Anterior cingulate cortex (tissue), 58 donors: ENCODE results near the gene TBC1D3B.
"Not testable (repeated sequence)": the region's sequence is repeated elsewhere in the genome, so short reads cannot be mapped to it uniquely, and the experiment has no call there.

Source experiments
- DNase-seq, 58 donors: peaks; one replicate each; lab custom pipeline; 2025; lab: John Stamatoyannopoulos, UW

The TBC1D3B gene

DNA sequence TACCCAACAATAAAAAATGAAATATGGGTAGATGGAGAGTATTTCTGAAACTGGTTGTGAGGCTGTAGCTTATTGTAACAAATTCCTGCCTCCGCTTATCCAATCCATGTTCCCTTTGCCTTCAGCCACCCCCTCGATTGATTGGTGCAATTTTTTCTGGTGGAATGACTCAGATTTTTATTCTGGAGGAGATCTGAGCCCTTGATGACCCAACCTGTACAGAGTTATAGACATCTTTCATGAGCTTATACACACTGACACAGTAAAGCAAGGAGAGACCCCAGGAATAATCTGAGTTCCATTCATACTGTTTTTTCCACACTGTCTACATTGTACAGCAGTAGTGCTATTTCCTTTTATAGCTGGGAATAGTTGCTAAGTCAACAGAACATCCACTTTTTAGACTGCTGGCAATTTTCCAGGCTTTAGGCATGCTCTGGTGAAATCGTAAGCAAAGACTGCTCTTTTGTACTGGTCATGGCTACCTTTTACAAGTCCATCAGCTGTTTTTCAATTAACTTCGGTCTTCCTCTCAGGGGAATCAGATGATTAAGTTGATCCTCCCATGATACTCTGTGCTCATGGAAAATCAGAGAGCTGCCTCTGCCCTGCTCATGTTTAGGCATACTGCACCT lies 42.7 kb downstream of the TBC1D3B start:
- no peak for DNase-seq

GRCh38 chr17:36132421-36132831 lies 44.0 kb downstream of the TBC1D3B start:
- DNase-seq: no peak

DNA sequence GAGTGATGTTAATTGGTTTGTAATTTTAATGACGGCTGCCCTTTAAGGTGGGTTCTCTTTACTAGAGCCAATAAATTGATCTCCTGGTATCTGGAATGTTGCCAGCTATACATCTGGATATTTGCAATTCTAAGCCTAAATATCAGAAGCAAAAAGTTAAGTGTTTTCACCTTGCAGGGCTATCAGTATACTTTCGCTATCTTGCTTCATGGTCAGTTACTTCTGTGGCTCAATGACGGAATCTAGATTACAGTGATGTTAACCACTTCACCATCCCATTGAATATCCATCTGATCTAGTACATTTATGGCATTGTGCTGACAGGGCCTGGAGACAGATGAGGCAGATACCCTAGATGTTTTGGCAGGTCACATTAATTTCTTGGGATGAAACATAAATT lies 44.5 kb downstream of the TBC1D3B start:
- no peak for DNase-seq

- DNase-seq: no peak
These were observed 45.0 kb downstream of the TBC1D3B start for GRCh38 chr17:36131421-36131820.

GRCh38 chr17:36130346-36130745 lies 46.1 kb downstream of the TBC1D3B start:
- DNase-seq: no peak

DNA sequence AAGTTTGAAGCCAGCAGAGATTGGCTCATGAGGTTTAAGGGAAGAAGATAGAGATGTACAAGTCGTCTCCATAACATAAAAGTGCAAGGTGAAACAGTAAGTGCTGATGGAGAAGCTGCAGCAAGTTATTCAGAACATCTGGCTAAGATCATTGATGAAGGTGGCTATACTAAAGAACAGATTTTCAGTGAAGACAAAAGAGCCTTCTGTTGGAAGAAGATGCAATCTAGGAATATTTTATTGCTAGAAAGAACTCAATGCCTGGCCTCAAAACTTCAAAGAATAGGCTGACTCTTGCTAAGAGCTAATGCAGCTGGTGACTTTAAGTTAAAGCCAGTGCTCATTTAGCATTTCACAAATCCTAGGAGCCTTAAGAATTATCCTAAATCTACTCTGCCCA lies 46.8 kb downstream of the TBC1D3B start:
- no peak for DNase-seq

DNA sequence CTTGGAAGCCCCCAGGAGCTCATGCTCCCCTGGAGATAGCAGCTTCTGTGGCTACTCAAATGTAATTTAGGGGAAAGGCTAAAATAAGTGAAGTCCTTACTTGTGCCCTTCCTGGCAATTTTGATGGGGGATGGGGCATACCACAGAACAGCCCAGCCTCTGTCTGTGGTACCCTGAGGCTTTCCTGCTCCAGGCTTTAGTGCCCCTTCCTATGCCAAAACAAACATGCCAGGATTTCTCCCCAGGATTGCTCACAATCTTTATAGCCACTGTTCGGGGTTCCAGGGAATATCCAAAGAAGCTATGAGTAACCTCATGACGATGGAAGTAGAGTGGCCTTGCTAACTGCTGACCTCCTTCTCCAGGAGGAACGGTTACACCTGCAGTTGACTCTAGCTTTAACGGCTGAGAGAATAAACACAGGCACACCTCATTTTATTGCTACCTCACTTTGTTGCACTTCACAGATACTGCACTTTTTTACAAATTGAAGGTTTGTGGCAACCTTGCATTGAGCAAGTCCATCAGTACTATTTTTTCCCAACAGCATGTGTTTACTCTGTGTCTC lies 47.9 kb downstream of the TBC1D3B start:
- no peak for DNase-seq

- no peak for DNase-seq
These were observed 48.5 kb downstream of the TBC1D3B start for GRCh38 chr17:36127911-36128310.

- no peak for DNase-seq
These were observed 49.1 kb downstream of the TBC1D3B start for GRCh38 chr17:36127199-36127893.

GRCh38 chr17:36124879-36125824 lies 51.3 kb downstream of the TBC1D3B start:
- DNase-seq: no peak

- no peak for DNase-seq
These were observed 53.0 kb downstream of the TBC1D3B start for GRCh38 chr17:36123431-36123830.

GRCh38 chr17:36121099-36121498 lies 55.3 kb downstream of the TBC1D3B start:
- not testable (repeated sequence) for DNase-seq

- DNase-seq: no peak
These were observed 56.2 kb downstream of the TBC1D3B start for GRCh38 chr17:36120221-36120620.

DNA sequence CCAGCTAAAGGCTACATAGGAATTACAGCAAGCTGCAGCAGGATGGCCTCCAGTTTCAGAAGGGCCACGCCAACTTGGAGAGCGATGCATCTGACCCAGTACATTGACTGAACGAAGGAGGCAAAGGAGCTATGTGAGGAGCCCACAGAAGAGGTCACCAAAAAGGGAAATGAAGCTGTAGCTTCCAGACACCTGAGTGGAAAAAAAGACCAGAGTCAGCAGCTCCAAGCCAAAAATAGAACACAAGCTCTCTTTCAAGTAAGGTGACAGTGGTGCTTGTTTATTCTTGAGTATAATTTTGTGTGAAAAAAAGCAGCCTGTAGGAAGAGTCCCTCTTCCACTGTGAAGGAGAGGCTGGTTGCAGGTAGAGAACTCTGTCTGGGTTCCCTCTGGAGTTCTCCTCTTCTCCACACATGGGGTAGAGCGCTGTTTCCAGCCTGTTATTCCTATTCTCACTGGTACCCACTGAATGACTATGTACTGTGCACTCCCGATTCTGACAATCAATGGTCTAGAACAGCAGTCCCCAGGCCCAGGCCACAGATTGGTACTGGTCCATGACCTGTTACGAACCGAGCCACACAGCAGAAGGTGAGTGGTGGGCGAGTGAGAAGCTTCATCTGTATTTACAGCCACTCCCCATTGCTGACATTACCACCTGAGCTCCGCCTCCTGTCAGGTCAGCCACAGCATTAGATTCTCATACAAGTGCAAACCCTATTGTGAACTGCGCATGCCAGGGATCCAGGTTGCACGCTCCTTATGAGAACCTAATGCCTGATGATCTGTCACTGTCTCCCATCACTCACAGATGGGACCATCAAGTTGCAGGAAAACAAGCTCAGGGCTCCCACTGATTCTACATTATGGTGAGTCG lies 57.7 kb downstream of the TBC1D3B start:
- DNase-seq: no peak

DNA sequence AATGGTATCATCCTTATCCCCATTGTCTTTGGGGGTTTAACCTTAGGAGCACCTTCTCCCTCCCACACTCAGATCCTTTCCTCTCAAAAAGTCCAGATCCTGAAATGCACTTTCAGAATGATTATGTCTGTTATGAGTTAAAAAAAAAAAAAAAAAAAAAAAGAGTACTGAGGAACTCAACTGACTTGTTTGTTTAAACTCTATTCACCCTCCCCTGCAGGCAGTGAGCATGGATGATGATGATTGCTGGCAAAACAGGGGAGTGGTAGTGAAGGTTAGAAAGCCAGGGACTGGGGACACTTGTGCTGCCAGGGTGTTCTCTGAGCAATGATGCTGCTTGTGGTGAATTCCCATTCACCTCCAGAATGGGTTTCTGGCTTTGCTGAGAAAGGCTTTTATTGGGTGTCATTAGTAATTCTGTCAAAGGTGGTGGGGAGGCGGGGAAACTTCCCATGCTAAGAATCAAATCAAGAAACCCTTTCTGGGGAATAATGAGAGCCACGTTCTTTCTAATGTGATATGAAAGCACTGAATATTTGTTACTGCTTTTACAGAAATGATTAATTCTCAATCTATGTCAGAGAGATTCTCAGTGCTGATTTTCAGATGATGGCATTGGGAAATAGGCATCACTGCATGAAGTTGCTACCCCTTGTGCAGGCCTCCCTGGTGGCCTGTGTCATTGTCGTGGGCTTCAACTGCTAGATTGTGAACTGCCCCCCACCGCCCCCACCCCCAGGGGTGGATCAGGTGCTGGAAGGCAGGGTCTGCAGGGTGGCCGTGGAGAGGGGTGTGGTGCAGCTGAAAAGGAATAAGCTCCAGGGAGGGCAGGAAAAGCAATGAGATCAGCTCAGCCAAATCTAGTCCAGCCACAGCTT lies 58.7 kb downstream of the TBC1D3B start:
- no peak for DNase-seq
